Ramos (cell line): ENCODE data around the gene TFCP2.
"Not testable (repeated sequence)": the region's sequence is repeated elsewhere in the genome, so short reads cannot be mapped to it uniquely, and the experiment has no call there.

ENCODE experiments used
- in situ Hi-C: fragments of 300-500 bp; cut with MboI; formaldehyde crosslinking; loops from one replicate; pipeline ENCODE4 v1.14.3; 2022; ENCODE audit warnings: low sequenced_read_pairs; ENCODE audit not compliant: unreplicated experiment

Gene TFCP2

DNA sequence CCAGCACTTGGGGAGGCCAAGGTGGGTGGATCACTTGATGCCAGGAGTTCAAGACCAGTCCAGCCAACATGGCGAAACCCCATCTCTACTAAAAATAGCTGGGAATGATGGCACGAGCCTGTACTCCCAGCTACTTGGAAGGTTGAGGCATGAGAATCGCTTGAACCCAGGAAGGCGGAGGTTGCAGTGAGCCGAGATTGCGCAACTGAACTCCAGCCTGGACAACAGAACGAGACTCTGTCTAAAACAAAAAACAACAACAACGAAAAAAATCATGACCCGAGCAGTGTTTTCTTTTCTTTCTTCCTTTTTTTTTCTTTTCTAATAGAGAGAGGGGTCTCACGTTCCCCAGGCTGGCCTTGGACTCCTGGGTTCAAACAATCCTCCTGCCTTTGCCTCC is 86.0 kb downstream of the TFCP2 start:
- in situ Hi-C loops: no loop called here

DNA sequence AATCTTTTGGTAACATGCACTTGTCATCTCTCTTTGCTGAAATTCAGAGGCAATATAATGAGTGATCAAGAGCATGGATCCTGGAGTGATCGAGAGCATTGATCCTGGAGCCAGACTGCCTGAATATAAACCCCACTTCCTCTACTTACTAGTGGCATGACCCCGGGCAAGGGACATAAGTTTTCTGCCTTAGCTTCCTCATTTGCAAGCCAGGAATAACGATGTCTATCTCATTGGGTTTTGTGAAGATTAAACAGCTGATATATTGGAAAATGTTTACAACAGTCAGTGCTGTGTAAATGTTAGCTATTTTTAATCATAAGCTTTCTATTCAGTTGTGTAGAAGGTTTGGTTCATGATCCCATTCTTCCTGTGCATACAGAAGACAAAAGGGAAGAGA is 87.2 kb downstream of the TFCP2 start:
- in situ Hi-C loops: no loop called here

DNA sequence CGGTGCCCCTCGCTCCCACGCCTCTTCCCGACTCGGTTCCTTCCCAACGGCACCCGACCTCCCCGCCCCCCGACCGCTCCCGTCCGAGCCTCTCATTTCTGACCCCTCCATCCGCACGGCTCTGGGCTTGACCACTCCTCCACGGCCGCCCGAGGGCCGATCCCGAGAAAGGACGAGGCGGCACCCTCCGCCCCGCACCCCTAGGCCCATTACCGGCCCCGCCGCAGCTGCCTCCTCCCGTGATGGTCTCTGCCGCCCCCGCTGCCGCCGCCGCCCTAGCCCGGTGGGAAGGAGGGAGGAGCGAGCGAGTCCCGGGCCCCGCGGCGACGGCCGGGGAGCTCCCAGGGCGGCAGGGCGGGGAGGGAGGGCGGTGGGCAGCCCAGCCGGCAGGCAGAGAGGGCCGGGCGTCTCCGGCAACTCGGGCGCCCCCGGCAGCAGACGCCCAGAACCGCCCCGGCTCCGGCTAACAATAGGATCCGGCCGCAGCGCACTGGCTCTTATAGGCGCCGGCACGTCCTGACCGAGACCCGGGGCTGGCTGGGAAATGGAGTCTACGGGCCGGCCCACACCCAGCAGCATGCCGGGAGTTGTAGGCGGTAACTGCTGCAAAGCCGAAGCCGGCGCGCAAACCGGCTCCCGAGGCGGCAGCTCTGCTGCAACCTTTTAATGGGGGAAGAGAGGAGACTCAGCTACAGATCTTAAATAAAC is 89.7 kb downstream of the TFCP2 start, which contains the start of gene CSRNP2:
Gene CSRNP2, minus strand, starts transcription at position 471 of the 708 bp plus-strand sequence. CDS start 7,035 bp downstream, outside the sequence.
- in situ Hi-C loops: no loop called here

DNA sequence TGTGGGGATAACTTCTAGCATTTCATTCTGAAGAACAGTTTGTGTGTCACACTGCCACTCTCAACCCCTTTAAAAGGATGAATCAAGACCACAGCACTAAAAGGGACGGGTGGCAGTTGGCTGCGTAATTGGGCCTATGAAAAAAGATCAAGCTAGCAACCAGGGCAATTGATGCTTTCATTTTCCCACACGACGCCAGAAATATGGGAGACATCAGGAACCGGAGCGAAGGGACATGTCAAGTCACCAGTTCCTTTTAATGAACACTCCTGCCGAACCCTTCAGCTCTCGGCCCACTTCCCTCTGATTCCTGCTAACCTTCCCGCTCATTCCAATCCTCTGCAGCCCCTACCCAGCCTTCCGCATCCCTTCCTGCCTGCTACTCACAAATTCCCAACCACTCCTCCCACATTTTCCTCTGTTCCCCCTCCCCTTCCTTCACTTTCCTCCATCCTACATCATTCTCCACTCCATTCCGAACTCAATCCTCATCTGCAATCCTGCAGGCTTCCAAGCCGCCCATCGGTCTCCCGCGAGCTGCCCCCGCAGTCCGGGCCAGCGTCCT is 90.3 kb downstream of the TFCP2 start:
- in situ Hi-C loops: no loop called here

DNA sequence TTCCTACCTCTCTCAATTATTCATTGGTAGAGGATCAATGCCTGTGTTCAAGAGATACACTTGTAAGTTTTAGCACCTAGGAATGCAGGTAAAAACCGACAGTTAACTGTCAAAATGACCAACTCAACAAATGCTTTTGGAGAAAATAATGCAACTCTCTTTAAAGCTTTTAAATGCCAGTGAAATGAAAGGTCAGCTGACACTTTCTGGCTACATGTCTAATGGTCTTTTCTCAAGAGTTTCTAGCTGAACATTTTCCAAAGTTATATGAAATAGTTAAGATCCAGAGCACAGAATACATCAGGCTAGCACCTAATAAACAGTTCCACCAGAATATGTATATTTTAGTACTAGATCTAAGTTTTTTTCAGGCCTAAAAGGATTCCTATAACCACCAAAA is 91.5 kb downstream of the TFCP2 start:
- in situ Hi-C loops: no loop called here

DNA sequence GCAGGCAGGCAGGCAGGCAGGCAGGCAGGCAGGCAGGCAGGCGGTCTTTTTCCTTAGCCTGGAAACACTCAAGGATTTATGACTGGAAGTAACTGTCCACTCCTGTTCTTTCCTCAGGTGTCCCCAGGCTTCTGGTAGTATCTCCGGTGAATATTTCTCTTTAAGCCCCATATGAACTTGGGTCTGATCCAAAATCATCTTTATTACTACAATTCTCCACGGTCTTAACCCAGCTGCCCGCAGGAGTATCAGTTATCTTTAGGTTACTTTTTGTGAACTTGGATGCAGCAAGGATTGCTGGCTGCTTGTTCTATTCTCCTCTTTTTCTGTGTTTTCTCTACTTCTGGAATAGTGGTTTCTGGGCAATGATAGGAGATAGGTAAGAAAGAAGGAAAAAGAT is 92.8 kb downstream of the TFCP2 start:
- in situ Hi-C loops: no loop called here

DNA sequence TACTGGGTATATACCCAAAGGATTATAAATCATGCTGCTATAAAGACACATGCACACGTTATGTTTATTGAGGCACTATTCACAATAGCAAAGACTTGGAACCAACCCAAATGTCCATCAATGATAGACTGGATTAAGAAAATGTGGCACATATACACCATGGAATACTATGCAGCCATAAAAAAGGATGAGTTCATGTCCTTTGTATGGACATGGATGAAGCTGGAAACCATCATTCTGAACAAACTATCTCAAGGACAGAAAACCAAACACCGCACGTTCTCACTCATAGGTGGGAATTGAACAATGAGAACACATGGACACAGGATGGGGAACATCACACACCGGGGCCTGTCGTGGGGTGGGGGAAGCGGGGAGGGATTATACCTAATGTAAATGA is 94.1 kb downstream of the TFCP2 start:
- in situ Hi-C loops: not testable (repeated sequence)

DNA sequence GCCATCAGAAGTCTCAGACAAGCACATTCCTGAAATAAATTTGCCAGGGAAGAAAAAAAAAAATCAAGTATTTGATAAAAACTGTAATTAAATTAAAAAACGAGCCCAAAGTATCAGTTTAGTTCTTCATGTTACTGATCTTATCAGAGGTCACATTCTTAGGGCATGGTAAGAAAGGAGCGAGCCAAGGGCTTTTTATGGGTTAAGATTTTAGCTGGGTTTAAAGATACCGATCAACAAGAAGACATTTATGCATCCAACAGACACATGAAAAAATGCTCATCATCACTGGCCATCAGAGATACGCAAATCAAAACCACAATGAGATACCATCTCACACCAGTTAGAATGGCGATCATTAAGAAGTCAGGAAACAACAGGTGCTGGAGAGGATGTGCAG is 94.6 kb downstream of the TFCP2 start:
- in situ Hi-C loops: not testable (repeated sequence)

DNA sequence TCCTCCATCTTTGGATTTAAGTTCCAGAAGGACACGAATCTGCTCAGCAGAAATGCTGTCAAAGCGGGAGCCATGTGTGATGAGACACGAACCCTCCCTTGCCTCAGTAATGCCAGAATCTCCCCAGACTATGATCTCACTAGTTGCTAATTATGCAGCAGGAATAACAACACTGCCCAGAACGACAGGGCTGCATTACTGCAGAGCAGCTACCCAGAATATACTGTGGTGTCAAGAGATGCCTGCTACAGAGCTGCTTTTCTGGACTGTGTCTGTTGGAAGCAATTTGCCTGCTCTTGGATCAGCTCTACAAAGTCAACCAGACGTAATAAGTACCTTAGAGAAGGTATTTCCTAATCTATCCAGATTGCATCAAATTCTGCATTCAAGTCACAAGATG is 95.0 kb downstream of the TFCP2 start:
- in situ Hi-C loops: no loop called here

DNA sequence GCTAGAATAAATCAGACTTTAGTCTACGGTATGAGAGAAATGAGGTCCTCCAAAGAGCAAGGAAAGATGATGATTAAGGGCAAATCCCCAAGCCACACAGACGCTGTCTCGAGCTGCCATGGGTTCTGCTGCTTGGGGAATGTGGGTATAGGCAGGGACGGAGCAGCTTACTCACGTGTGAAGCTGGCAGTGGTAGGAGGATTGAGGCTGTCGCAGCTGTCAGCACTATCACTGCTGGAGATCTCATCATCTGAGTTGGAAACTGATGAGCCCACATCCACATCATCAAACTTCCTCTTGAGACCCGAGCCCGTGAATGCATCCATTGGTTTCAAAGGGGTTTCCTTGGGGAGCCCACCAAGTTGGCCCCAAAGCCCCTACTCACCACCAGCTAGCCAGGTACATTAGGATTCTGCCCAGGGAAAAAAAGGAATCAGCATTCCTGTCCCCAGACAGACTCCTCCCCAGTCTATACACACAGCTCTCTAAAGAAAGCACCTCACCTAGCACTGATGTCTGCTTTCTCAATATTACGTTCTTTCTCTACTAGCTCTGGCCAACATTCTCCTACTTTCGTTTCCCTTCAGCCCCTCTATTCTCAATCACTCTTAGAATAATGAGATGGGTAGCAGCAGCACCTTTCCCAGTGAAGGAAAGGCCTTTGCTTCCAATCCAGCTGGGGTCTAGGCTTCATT is 96.6 kb downstream of the TFCP2 start:
- in situ Hi-C loops: no loop called here

DNA sequence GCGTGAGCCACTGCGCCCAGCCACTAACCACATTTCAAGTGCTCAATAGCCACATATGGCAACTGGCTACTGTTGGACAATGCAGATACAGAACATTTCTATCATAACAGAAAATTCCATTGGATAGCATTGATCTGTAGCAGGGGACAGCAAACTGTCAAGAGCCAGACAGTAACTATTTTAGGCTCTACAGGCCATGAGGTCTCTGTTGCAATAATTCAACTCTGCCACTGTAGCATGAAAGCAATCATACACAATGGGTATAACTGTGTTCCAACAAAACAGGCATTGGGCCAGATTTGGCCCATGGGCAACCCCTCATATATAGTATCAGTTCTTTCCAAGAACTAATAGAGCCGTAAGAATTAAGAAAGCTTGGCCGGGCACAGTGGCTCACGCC is 97.5 kb downstream of the TFCP2 start:
- in situ Hi-C loops: no loop called here

DNA sequence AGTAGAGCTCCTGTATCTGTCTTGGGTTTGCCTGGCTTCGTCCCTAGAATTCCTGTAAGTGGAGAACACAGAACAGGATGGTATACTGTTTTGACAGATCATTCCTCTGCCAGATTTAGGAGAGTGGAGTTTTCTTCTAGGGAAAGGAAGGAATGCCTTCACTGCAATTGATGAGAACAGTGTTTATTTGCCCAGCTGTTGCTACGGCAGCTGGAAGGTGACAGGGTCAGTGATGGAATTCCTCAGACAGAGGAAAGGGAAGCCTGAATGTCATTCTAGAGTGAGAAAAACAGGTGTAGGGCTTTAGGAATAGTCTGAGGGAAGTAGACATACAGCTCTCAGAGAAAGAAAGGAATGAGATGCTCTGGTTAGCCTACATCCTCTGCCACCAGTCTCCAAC is 101.3 kb downstream of the TFCP2 start:
- in situ Hi-C loops: no loop called here

DNA sequence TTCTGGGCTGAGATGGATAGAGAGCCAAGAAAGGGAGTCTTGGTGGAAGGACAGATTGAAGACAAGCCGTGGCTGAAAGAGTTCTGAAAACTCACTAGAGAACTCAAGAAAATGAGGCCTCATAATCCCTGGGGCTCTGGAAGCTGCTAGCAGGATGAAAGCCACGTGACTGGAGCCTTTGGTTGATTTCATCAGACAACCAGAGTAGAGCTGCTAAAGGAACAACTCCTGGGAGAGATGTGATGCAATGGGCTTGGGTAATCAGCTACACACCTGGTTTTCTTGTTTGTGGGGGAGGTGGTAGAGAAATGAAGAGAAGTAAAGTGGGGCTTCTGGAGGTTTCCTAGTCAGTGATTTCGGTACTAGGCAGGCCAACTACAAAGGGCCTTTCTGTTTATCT is 102.9 kb downstream of the TFCP2 start:
- in situ Hi-C loops: no loop called here

DNA sequence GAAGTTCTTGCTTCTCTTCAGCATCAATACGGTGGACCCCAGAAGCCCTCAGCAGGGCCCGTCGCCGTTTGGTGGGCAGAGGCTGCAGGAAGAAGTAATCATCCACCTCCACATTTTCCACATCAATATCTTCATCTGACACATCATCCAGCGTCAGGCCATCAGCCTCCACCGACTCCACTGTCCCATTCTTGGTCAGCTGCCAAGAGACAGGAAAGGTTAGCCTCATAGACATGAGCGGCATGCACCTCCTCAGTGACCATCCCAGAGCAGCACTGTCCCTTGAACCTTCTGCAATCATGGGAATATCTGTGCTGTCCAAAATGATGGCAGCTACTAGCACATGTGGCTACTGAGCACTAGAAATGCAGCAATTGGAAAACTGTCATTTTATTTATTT is 105.2 kb downstream of the TFCP2 start:
- in situ Hi-C loops: no loop called here

DNA sequence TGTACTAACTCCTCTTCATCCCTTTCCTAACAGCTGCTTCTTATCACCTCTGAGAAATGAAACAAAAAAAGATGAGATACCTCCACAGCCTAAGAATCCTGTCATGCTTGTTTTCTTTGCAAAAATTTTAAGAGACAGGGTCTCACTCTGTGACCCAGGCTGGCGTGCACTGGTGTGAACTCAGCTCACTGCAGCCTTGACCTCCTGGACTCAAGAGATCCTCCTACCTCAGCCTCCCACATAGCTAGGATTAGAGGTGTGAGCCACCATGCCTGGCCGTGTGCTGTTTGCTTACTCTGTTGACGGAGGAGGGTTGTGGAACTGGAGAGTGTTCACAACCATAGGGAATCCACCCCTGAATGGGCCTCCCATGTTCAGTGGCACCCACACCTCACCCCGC is 105.7 kb downstream of the TFCP2 start:
- in situ Hi-C loops: no loop called here

DNA sequence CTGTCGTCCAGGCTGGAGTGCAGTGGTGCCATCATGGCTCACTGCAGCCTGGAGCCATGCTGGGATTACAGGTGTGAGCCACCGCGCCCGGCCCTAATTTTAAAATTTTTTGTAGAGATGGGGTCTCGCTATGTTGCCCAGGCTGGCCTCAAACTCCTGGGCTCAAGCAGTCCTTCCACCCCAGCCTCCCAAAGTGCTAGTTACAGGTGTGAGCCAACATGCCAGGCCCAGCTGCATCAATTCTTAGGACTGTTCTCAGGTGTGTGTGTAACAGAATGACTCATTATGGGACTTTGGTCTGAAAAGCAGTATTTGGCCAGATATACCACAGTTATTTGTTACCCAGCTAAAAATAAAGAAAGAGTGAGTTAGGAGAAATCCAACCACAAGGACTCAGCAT is 107.4 kb downstream of the TFCP2 start:
- in situ Hi-C loops: no loop called here

DNA sequence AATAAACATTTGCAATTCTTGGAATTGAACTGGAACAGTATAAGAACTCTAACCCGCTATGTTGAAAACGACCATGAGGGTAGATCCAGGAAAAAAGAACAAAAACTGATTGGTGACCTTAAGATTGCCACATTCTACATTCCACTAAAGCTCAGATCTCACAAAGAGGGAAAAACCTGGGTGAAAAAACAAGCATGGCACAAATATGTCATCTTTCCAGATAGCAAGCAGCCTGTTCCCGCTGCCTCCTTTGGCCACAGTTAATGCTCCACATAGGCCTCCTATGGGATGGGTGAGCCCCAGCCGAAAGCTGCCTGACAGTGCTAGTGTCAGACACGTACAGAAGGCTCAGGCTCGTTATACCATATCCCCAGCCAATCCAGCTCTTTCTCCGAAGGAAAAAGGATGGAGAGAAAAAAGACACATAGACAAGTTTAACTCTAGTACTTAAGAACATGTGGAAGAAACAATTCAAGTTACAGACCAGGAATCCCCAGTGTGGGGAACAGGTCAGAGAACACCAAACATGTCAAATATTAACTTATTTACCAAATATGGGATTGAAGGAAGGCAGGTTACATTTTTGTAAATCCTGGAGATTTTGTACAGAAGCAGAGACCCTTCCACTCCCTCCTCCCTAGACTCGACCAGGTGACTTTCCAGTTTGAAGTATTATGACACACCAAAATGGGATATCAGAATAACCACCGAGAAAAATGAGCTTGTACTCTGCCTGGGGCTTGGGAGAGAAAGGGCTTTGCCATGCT is 110.1 kb downstream of the TFCP2 start:
- in situ Hi-C loops: no loop called here

DNA sequence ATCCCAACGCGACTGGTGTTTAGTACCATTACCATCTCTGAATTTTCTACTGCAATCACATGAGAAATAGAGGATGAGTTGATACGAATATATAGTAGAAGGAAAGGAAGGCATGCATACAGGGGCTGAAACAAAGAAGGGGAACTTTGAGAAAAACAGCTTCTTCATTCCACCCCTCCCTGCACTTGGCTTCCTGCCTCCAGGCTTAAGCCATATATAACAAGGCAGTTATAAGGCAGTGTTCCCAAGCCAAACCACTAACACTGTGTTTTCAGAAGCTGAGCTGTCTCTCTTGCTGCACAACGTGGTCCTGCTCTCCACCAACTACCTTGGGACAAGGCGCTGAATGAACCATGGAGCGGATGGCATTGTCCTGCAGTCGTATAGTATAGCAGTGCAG is 113.8 kb downstream of the TFCP2 start:
- in situ Hi-C loops: no loop called here

DNA sequence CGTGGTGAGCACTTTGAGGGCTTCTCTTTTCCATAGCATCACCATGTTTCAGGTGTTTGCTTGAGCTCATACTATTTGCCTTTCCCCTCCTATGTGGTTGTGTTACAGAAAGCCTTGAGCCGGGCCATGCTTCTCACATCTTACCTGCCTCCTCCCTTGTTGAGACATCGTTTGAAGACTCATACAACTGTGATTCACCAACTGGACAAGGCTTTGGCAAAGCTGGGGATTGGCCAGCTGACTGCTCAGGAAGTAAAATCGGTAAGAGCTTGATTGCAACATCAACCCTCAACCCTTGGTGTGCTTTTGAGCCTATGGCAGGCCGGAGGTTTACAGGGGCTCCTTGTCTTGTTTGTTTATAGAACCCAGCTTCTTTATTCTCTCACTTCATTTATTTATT is 116.7 kb downstream of the TFCP2 start:
- in situ Hi-C loops: no loop called here

DNA sequence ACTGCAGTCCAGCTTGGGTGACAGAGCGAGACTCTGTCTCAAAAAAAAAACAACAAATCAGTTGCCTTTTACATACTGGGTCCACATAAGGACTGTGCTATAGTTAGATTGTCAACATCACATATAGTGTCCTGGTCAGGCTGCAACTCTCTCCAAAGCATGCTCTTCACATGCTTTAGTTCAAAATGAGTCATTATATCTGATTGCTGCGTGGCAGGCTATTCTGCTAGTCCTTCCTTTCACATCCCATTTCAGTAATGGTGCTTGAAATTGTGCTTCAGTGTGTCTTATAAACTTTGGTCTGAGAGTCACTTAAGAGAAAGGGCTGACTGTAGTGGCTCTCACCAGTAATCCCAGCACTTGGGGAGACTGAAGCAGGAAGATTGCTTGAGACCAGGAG is 117.9 kb downstream of the TFCP2 start:
- in situ Hi-C loops: no loop called here

DNA sequence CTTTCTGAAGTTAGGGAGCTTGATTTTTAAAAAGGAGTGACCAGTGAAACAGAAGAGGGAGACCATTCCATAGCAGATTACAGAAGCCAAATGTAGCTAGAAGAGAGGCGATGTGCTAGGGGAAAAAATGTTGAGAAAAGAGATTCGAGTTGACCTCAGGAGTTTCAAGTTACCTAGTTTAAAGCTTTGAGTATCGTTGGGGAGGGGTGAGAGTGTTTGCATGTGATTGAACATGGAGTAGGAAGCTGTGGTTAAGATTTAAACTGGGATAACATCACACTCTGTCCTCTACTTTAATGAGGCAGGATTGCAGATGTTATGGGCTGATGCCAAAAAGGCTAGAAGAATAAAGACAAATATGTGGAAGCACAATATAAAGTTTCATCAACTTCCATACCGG is 121.1 kb downstream of the TFCP2 start:
- in situ Hi-C loops: no loop called here
